ENCODE results near the gene EOMES. TPM values are rescaled to one million over a fixed set of nuclear protein-coding genes. Genes with fewer than 3 reads are reported as not detected.

Gene EOMES
- polyA plus RNA-seq, 6 donors from 2014 or later: 0.27 to 0.40 (median 0.28) TPM; not detected in 3

GRCh38 chr3:27688053-27688452, 34.1 kb downstream of the EOMES start:
- Mint-ChIP-seq H3K4me1 (no peaks in the 10 kb centered on the region), H3K27ac (no peak overlapping the region), H3K9me3 (peaks cover 6 to 25% (median 21%) of the 10 kb centered on the region in 7 donors), H3K4me3 (no peak overlapping the region), H3K36me3 (peaks cover 9 to 26% of the 10 kb centered on the region in 2 donors), H3K27me3 (peaks cover 14 to 42% (median 37%) of the 10 kb centered on the region in 3 donors)
- DNase-seq: no peak
- no peak for ATAC-seq (ENCODE audit: low read depth in 2 of 2)

GRCh38 chr3:27686642-27687041, 35.5 kb downstream of the EOMES start:
- H3K9me3 Mint-ChIP-seq: peaks cover 5 to 25% (median 20%) of the 10 kb centered on the region in 7 donors
- peaks cover 9 to 32% (median 26%) of the 10 kb centered on the region in 3 donors for H3K27me3 Mint-ChIP-seq
- H3K4me3 Mint-ChIP-seq: no peak overlapping the region
- DNase-seq (no peak), ATAC-seq (ENCODE audit: low read depth in 2 of 2) (no peak)
- H3K27ac Mint-ChIP-seq: no peak overlapping the region
- peaks cover 9 to 26% of the 10 kb centered on the region in 2 donors for H3K36me3 Mint-ChIP-seq
- H3K4me1 Mint-ChIP-seq: no peaks in the 10 kb centered on the region

- no peak for DNase-seq
- Mint-ChIP-seq H3K36me3 (peaks cover 13 to 18% of the 10 kb centered on the region in 2 donors), H3K27me3 (peaks cover 15 to 24% (median 15%) of the 10 kb centered on the region in 3 donors)
These were observed 36.6 kb downstream of the EOMES start for GRCh38 chr3:27685474-27685873.

GRCh38 chr3:27684302-27684701, 37.8 kb downstream of the EOMES start:
- no peak for ATAC-seq (ENCODE audit: low read depth in 2 of 2)
- peaks cover 3 to 14% (median 10%) of the 10 kb centered on the region in 3 donors for H3K27me3 Mint-ChIP-seq
- peaks cover 0 to 6% (median 5%) of the 10 kb centered on the region in 7 donors for H3K9me3 Mint-ChIP-seq
- DNase-seq: no peak
- H3K4me3 Mint-ChIP-seq: no peak overlapping the region
- H3K36me3 Mint-ChIP-seq: peaks cover 4 to 6% of the 10 kb centered on the region in 2 donors
- peaks cover 9 to 14% (median 10%) of the 10 kb centered on the region in 3 donors for H3K4me1 Mint-ChIP-seq
- H3K27ac Mint-ChIP-seq: no peak overlapping the region

More at GRCh38 chr3:27685474-27685873, 36.6 kb downstream of the EOMES start:
- Mint-ChIP-seq H3K4me1 (peaks cover 1 to 5% (median 4%) of the 10 kb centered on the region in 3 donors), H3K4me3 (no peak overlapping the region), H3K27ac (peak overlapping the region in 1 of 6 donors; percentile 41), H3K9me3 (peaks cover 0 to 18% (median 13%) of the 10 kb centered on the region in 7 donors)
- no peak for ATAC-seq (ENCODE audit: low read depth in 2 of 2)

GRCh38 chr3:27681249-27681748, 40.8 kb downstream of the EOMES start:
- H3K36me3 Mint-ChIP-seq: peaks cover 0 to 4% of the 10 kb centered on the region in 2 donors
- H3K27me3 Mint-ChIP-seq: peaks cover 0 to 9% (median 0%) of the 10 kb centered on the region in 3 donors
- peak overlapping the region in 4 of 8 donors; percentile 1 to 62 (median 22) for H3K4me3 Mint-ChIP-seq
- DNase-seq: peak; percentile 71
- no peaks in the 10 kb centered on the region for H3K9me3 Mint-ChIP-seq
- H3K4me1 Mint-ChIP-seq: peaks cover 9 to 14% (median 10%) of the 10 kb centered on the region in 3 donors
- H3K27ac Mint-ChIP-seq: peak overlapping the region in 4 of 6 donors; percentile 1 to 82 (median 71)
- ATAC-seq (ENCODE audit: low read depth in 2 of 2): peak; percentile 86 to 87

GRCh38 chr3:27680517-27681246, 41.4 kb downstream of the EOMES start:
- no peak for DNase-seq

GRCh38 chr3:27679691-27680090, 42.4 kb downstream of the EOMES start:
- Mint-ChIP-seq H3K27ac (peak overlapping the region in 1 of 6 donors; percentile 51), H3K9me3 (no peaks in the 10 kb centered on the region)
- DNase-seq: no peak

More at GRCh38 chr3:27680517-27681246, 41.4 kb downstream of the EOMES start:
- Mint-ChIP-seq H3K27me3 (peaks cover 0 to 9% (median 0%) of the 10 kb centered on the region in 3 donors), H3K9me3 (no peaks in the 10 kb centered on the region), H3K4me1 (peaks cover 9 to 14% (median 10%) of the 10 kb centered on the region in 3 donors), H3K4me3 (peak overlapping the region in 2 of 8 donors; percentile 1 to 6), H3K36me3 (peaks cover 0 to 4% of the 10 kb centered on the region in 2 donors), H3K27ac (peak overlapping the region in 4 of 6 donors; percentile 1 to 82 (median 71))
- no peak for ATAC-seq (ENCODE audit: low read depth in 2 of 2)

GRCh38 chr3:27678234-27678633, 43.9 kb downstream of the EOMES start:
- Mint-ChIP-seq H3K4me3 (no peak overlapping the region), H3K27me3 (peaks cover 0 to 6% (median 0%) of the 10 kb centered on the region in 3 donors), H3K36me3 (peaks cover 0 to 4% of the 10 kb centered on the region in 2 donors), H3K9me3 (peaks cover 0 to 6% (median 0%) of the 10 kb centered on the region in 7 donors), H3K4me1 (peaks cover 10 to 17% (median 15%) of the 10 kb centered on the region in 3 donors), H3K27ac (no peak overlapping the region)
- no peak for ATAC-seq (ENCODE audit: low read depth in 2 of 2)
- DNase-seq: no peak

More at GRCh38 chr3:27679691-27680090, 42.4 kb downstream of the EOMES start:
- ATAC-seq (ENCODE audit: low read depth in 2 of 2): no peak
- H3K36me3 Mint-ChIP-seq: peaks cover 0 to 4% of the 10 kb centered on the region in 2 donors
- H3K4me1 Mint-ChIP-seq: peaks cover 9 to 14% (median 10%) of the 10 kb centered on the region in 3 donors
- peak overlapping the region in 2 of 8 donors; percentile 6 to 37 for H3K4me3 Mint-ChIP-seq
- peaks cover 0 to 6% (median 0%) of the 10 kb centered on the region in 3 donors for H3K27me3 Mint-ChIP-seq

- ATAC-seq (ENCODE audit: low read depth in 2 of 2): no peak
- H3K4me1 Mint-ChIP-seq: peaks cover 10 to 17% (median 15%) of the 10 kb centered on the region in 3 donors
- H3K27me3 Mint-ChIP-seq: peaks cover 0 to 6% (median 0%) of the 10 kb centered on the region in 3 donors
- DNase-seq: no peak
- H3K4me3 Mint-ChIP-seq: no peak overlapping the region
- peaks cover 0 to 6% (median 0%) of the 10 kb centered on the region in 7 donors for H3K9me3 Mint-ChIP-seq
- H3K27ac Mint-ChIP-seq: peak overlapping the region in 1 of 6 donors; percentile 41
- peaks cover 0 to 4% of the 10 kb centered on the region in 2 donors for H3K36me3 Mint-ChIP-seq
These were observed 44.6 kb downstream of the EOMES start for GRCh38 chr3:27677565-27677964.

GRCh38 chr3:27675287-27675686, 46.8 kb downstream of the EOMES start:
- H3K9me3 Mint-ChIP-seq: peaks cover 0 to 6% (median 0%) of the 10 kb centered on the region in 7 donors
- no peaks in the 10 kb centered on the region for H3K27me3 Mint-ChIP-seq
- H3K4me1 Mint-ChIP-seq: peaks cover 4 to 12% (median 11%) of the 10 kb centered on the region in 3 donors
- no peaks in the 10 kb centered on the region for H3K36me3 Mint-ChIP-seq
- no peak overlapping the region for H3K4me3 Mint-ChIP-seq
- no peak overlapping the region for H3K27ac Mint-ChIP-seq
- ATAC-seq (ENCODE audit: low read depth in 2 of 2) (no peak), DNase-seq (no peak)

GRCh38 chr3:27673701-27674100, 48.4 kb downstream of the EOMES start:
- DNase-seq (no peak), ATAC-seq (ENCODE audit: low read depth in 2 of 2) (no peak)
- H3K4me1 Mint-ChIP-seq: peaks cover 0 to 5% (median 3%) of the 10 kb centered on the region in 3 donors
- H3K36me3 Mint-ChIP-seq: no peaks in the 10 kb centered on the region
- H3K27me3 Mint-ChIP-seq: no peaks in the 10 kb centered on the region
- H3K4me3 Mint-ChIP-seq: no peak overlapping the region
- H3K9me3 Mint-ChIP-seq: peaks cover 0 to 6% (median 0%) of the 10 kb centered on the region in 7 donors
- H3K27ac Mint-ChIP-seq: no peak overlapping the region

- H3K36me3 Mint-ChIP-seq: no peaks in the 10 kb centered on the region
- H3K27me3 Mint-ChIP-seq: no peaks in the 10 kb centered on the region
- DNase-seq (no peak), ATAC-seq (ENCODE audit: low read depth in 2 of 2) (no peak)
- no peak overlapping the region for H3K27ac Mint-ChIP-seq
- peaks cover 0 to 6% (median 0%) of the 10 kb centered on the region in 7 donors for H3K9me3 Mint-ChIP-seq
- peaks cover 9 to 15% (median 14%) of the 10 kb centered on the region in 3 donors for H3K4me1 Mint-ChIP-seq
- H3K4me3 Mint-ChIP-seq: no peak overlapping the region
These were observed 51.0 kb downstream of the EOMES start for GRCh38 chr3:27671101-27671500.

GRCh38 chr3:27670619-27671018, 51.5 kb downstream of the EOMES start:
- Mint-ChIP-seq H3K4me1 (peaks cover 9 to 15% (median 14%) of the 10 kb centered on the region in 3 donors), H3K4me3 (peak overlapping the region in 1 of 8 donors; percentile 5), H3K27me3 (no peaks in the 10 kb centered on the region), H3K9me3 (peaks cover 0 to 6% (median 0%) of the 10 kb centered on the region in 7 donors), H3K36me3 (no peaks in the 10 kb centered on the region), H3K27ac (no peak overlapping the region)
- no peak for ATAC-seq (ENCODE audit: low read depth in 2 of 2)
- no peak for DNase-seq
